BJ (cell line): ENCODE measurements around the gene PLET1. TPM values are rescaled to one million over a fixed set of nuclear protein-coding genes. Genes with fewer than 3 reads are reported as not detected.

Experiments used
- CTCF ChIA-PET: fragments of 350-600 bp; formaldehyde crosslinking; extraction: SDS; loops from one replicate; lab custom pipeline; 2021; ENCODE audit warnings: antibody characterized with exemption, inconsistent platforms; lab: Yijun Ruan, JAX
- POLR2A ChIA-PET: fragments of 300-600 bp; sonication (Branson Sonifier 250); formaldehyde crosslinking; extraction: SDS; loops from one replicate; lab custom pipeline; 2021; ENCODE audit warnings: antibody characterized with exemption; lab: Charles Lee
- DNase-seq: peaks from one replicate; pipeline ENCODE4 v3.0.0-alpha.2; 2011; ENCODE audit warnings: low read depth
- H3K27me3 ChIP-seq: 2 replicates; pipeline ENCODE4 v1.6.0; 2011; ENCODE audit warnings: low read length; ENCODE audit not compliant: control insufficient read depth, insufficient read depth
- H3K36me3 ChIP-seq: 2 replicates; pipeline ENCODE4 v1.5.1; 2011; ENCODE audit warnings: low read length; ENCODE audit not compliant: control insufficient read depth, insufficient read depth
- H3K4me3 ChIP-seq: 2 replicates; pipeline ENCODE4 v1.5.1; 2011; ENCODE audit warnings: low read depth, mild to moderate bottlenecking, control low read depth, low read length
- CTCF ChIP-seq: IDR thresholded peaks from 2 replicates; pipeline ENCODE4 v1.5.1; 2011; ENCODE audit warnings: low read depth, mild to moderate bottlenecking, control low read depth, inconsistent platforms, low read length, moderate library complexity; ENCODE audit not compliant: insufficient read depth
- polyA plus RNA-seq: library from polyadenylated mRNA; depleted of rRNA; stranded (reverse); fragments of >200 nt; gene quantifications from 2 replicates; pipeline ENCODE4 v1.2.3, GENCODE V29; 2011

PLET1 gene
- polyA plus RNA-seq, 1 experiment: not detected

- Histone ChIP-seq H3K27me3 (no peaks in the 10 kb centered on the region), H3K4me3 (no peak overlapping the region), H3K36me3 (no peaks in the 10 kb centered on the region)
- TF ChIP-seq CTCF: no peak
- DNase-seq: no peak
- POLR2A ChIA-PET: no interaction called here
- CTCF ChIA-PET: no interaction called here
Observed at GRCh38 chr11:112297248-112297866, 36.7 kb upstream of the PLET1 start.

GRCh38 chr11:112296044-112296443 lies 35.4 kb upstream of the PLET1 start:
- Histone ChIP-seq H3K27me3 (no peaks in the 10 kb centered on the region), H3K4me3 (no peak overlapping the region), H3K36me3 (no peaks in the 10 kb centered on the region)
- no peak for DNase-seq
- ChIA-PET POLR2A (no interaction called here), CTCF (interaction anchor here (0.5 to 2.1 kb wide), 2 partner anchors 16 to 139 kb away, joined by 4 to 8 read pairs; no protein-coding TSS in a partner anchor)
- TF ChIP-seq CTCF: no peak

- CTCF ChIA-PET: interaction anchor here (0.9 to 2.1 kb wide), 3 partner anchors 15 to 995 kb away, joined by 3 to 8 read pairs (median 5); no protein-coding TSS in a partner anchor
- POLR2A ChIA-PET: no interaction called here
- no peaks in the 10 kb centered on the region for H3K27me3 ChIP-seq
- DNase-seq: no peak
- no peak overlapping the region for H3K4me3 ChIP-seq
- TF ChIP-seq CTCF: no peak
- no peaks in the 10 kb centered on the region for H3K36me3 ChIP-seq
Observed at GRCh38 chr11:112294688-112295340, 34.2 kb upstream of the PLET1 start.

- DNase-seq: no peak
- ChIA-PET CTCF (interaction anchor here (0.6 to 1.6 kb wide), 4 partner anchors 295 to 996 kb away, joined by 3 to 5 read pairs (median 4); no protein-coding TSS in a partner anchor), POLR2A (no interaction called here)
- no peaks in the 10 kb centered on the region for H3K36me3 ChIP-seq
- no peaks in the 10 kb centered on the region for H3K27me3 ChIP-seq
- H3K4me3 ChIP-seq: no peak overlapping the region
- no peak for TF ChIP-seq CTCF
Observed at GRCh38 chr11:112293614-112294013, 33.0 kb upstream of the PLET1 start.

GRCh38 chr11:112292785-112293407 lies 32.2 kb upstream of the PLET1 start:
- TF ChIP-seq CTCF: no peak
- H3K4me3 ChIP-seq: no peak overlapping the region
- POLR2A ChIA-PET: interaction anchor here (0.5 kb wide), 1 partner anchor 43 kb away, joined by 3 read pairs; no protein-coding TSS in a partner anchor
- no peaks in the 10 kb centered on the region for H3K27me3 ChIP-seq
- CTCF ChIA-PET: interaction anchor here (1.6 to 2.0 kb wide), 2 partner anchors 263 to 295 kb away, joined by 4 to 7 read pairs; no protein-coding TSS in a partner anchor
- H3K36me3 ChIP-seq: no peaks in the 10 kb centered on the region
- DNase-seq: peak; percentile 92
